ENCODE data around the gene ABCC10.
A peak's percentile ranks its signal among the peaks of the same experiment; 100 is the strongest.
"Not testable (repeated sequence)": the region's sequence is repeated elsewhere in the genome, so short reads cannot be mapped to it uniquely, and the experiment has no call there.

The ABCC10 gene

GRCh38 chr6:43448916-43449315 is 21.6 kb downstream of the ABCC10 start:
- DNase-seq, result no peak

- DNase-seq, result no peak
Observed at GRCh38 chr6:43450699-43451131, 23.4 kb downstream of the ABCC10 start.

DNA sequence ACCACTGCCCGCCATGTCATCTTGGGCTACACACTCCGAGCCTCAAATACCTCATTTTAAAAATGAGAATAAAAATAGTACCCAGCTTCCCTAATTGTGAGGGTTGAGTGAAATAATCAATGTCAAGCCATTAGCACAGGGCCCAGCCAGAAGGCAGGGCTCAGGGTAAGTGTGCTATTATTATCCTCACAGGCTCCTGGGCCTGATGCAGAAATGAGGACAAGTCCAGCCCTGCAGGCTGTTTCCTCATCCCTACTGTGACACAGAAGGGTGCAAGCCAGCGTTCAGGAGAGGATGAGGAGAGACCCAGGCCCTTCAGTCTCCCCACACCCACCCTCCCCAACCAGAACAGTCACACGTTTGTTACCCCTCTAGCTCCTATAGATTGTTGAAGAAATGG is 24.0 kb downstream of the ABCC10 start:
- DNase-seq, result no peak

- DNase-seq, result no peak
Observed at GRCh38 chr6:43451939-43452338, 24.6 kb downstream of the ABCC10 start.

- DNase-seq, result no peak
Observed at GRCh38 chr6:43452896-43453295, 25.6 kb downstream of the ABCC10 start.

DNA sequence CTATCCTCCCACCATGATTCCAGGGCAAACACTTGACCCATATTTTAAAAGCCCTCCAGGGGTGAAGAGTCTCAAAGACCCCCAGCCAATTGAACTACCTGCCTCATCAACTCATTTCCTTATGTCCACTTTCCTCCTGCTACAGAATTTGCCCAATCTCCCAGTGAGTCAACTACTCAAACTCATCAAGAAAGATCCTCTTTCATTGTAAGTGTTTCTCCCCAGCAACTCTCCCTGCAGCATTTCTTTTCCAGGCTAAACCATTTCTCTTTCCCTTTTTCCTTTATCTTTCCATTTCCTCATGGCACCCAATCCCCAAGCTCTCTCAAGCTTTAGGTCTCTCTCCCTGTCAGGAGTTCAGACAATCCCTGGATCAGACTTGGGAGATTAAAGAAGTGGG is 26.5 kb downstream of the ABCC10 start:
- DNase-seq, result no peak

DNA sequence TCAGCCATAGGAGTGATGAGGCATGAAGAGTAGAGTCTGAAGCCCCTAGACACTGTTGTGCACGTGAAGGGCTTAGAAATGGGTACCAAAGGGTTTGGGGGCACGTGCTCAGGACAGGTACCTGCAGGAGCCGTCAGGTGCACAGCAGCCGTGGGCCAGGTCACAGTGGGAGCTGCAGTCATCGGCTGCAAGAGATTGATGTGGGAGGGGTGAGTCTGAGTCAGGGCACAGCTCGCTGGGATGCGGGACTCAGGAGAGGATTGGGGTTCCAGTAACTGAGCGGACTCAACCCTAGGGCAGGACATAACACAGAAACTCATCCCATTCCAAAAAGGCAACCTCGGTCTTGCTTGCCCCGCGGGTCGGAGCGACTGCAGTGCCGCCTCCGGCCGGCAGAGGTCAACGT is 27.0 kb downstream of the ABCC10 start:
- DNase-seq, result no peak

DNA sequence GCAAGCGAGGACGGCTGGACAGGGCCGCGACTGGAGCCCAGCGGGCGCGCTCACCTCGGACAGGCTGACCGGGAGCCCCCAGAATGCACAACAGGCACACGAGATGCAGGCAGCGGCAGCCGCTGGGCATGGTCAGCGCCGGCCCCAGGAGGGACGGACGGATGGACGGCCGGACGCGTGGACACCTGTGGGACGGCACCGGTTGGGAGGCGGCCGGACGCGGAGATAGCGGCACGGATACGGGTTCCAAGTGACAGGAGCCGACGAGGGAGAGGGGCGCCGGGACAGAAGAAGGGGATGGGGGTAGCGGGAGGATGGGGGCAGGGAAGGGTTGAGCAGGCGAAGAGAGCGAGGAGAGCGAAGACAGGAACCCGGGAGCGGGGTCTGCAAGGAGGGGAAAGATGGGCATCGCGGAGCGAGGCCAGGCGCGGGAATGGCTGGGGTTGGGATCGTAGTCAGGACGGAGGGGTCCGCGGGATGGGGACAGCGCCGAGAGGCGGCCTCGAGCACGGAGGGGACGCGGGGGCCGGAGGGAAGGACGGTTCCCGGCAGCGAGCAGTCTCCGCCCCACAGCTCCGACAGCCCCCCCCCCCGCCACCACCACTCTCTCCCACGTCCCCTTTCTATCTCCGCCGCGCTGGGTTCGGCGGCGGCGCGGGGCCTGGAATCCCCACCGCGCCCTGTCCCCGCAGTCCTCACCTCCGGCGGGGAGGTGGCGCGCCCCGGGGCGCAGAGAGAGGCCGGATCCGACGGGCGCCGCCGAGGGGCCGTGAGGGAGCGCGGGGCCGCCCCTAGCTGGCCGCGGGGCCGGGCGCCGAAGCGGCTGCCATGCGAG is 27.6 kb downstream of the ABCC10 start:
- peak; percentile 86 for DNase-seq

- peak; percentile 55 for DNase-seq
Observed at GRCh38 chr6:43455531-43456428, 28.4 kb downstream of the ABCC10 start, which contains the start of gene DLK2. Gene DLK2 (minus strand): TSS chr6:43455548. CDS start chr6:43454825, 723 bp downstream.

GRCh38 chr6:43457643-43458042 is 30.3 kb downstream of the ABCC10 start:
- no peak for DNase-seq

DNA sequence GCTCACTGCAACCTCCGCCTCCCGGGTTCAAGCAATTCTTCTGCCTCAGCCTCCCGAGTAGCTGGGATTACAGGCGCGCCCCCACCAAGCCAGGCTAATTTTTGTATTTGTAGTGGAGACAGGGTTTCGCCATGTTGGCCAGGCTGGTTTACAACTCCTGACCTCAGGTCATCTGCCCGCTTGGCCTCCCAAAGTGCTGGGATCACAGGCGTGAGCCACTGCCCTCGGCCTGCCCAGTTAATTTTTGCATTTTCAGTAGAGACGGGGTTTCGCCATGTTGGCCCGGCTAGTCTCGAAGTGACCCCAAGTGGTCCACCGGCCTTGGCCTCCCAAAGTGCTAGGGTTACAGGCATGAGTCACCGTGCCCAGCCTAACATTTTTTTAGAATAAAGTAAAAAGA is 30.8 kb downstream of the ABCC10 start:
- not testable (repeated sequence) for DNase-seq

GRCh38 chr6:43459535-43459934 is 32.2 kb downstream of the ABCC10 start:
- no peak for DNase-seq

- DNase-seq, result no peak
Observed at GRCh38 chr6:43460032-43460431, 32.7 kb downstream of the ABCC10 start.

DNA sequence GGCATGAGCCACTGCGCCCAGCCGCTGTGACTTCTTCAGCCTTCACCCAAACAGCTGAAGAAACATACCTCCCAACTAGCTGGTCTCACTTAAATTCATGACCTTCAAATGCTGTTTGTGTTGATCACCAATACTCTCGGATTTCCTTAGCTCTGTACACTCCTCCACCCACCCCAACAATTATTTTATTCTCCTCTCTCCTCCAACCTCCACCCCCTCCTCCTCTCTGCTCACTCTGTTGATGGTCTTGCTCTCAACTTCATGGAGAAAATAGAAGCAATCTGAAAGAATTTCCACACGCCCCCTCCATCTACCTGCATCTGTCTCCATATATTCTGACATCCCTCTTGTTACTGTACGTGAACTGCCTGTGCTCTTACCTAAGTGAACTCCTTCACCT is 34.6 kb downstream of the ABCC10 start:
- DNase-seq, result no peak

- no peak for DNase-seq
Observed at GRCh38 chr6:43464337-43464736, 37.0 kb downstream of the ABCC10 start.

- no peak for DNase-seq
Observed at GRCh38 chr6:43465948-43466347, 38.6 kb downstream of the ABCC10 start.

GRCh38 chr6:43467265-43467664 is 39.9 kb downstream of the ABCC10 start:
- not testable (repeated sequence) for DNase-seq

DNA sequence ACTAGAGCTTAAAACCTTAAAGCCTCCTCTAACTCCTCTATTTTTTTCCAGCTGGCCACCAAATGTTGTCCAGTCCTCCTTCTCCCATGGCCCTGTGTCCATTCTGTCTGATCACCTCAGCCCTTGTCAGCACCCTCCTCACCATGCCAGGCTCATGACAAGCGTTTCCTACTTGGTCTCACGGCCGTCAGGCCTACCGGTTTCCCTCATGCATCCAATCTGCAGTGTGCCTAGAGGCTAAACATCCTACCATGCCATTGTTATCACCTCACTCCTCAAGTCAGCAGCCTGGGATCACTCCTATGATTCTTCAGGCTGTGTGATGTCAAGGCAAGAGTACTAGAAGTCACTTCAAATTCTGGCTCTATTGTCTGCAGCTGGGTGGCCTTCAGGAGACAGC is 40.4 kb downstream of the ABCC10 start:
- DNase-seq, result no peak

DNA sequence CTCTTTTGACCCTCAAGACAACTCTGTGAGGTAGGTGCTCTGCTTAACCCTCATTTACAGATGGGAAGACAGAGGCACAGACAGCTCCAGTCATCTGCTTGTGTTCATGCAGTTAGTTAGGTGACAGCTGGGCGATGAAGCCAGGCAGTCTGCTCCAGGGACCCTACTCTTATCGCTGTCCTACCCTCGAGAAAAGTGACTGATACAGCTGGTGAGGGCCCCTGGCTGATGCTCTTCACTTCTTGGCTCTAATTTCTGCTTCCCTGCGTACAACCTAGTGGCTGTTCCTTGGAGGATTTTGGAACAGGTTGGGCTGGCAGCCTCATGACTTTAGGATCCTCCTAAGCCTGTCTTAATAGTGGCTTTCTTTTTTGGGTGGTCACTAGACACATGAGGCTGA is 40.9 kb downstream of the ABCC10 start:
- DNase-seq, result no peak

GRCh38 chr6:43468748-43469681 is 41.7 kb downstream of the ABCC10 start:
- DNase-seq, result no peak

DNA sequence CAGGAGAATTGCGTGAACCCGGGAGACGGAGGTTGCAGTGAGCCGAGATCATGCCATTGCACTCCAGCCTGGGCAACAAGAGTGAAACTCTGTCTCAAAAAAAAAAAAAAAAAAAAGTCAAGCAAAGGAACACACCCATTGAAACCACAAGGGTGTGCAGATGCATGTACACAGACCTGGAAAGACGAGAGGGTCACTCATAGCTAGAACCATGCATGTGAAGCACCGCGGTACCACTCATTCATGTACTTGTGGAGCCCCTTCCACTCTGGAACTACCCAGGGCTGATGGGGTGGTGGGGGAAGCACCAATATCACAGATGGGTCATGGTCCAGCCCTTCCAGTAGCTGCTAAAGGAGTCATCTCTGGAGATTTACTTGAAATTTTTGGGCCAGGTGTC is 42.6 kb downstream of the ABCC10 start:
- no peak for DNase-seq

DNA sequence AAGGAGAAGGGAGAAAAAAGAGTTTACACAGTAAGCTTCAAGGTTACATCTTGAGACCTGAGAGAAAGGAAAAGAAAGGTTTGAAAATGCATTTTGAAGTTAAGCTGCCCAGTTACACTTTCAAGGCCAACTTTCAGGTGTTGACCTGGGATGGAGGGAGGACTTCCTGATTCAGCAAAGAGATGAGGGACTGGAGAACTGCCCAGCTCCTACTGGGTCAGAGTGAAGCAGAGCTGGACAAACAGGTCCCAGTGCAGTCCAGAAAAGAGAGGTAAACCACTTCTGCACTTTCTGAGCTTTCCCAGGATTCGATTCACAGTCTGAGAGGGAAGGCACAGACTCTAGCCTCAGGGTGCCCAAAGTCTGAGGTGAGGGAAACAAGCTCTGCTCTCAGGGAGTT is 44.1 kb downstream of the ABCC10 start:
- DNase-seq, result no peak

DNA sequence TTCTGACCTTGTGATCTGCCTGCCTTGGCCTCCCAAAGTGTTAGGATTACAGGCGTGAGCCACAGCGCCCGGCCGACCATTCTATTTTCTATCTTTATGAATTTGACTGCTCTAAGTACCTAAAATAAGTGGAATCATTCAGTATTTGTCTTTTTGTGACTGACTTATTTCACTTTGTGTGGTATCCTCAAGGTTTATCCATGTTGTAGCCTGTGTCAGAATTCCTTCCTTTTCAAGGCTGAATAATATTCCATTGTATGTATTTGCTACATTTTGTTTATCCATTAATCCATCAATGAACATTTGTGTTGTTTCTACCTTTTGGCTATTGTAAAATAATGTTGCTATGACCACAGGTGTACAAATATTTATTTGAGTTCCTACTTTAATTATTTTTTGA is 45.2 kb downstream of the ABCC10 start:
- DNase-seq, result no peak
